ENCODE results near the gene CYSRT1. TPM values are rescaled to one million over a fixed set of nuclear protein-coding genes. Genes with fewer than 3 reads are reported as not detected.
"Not testable (repeated sequence)": the region's sequence is repeated elsewhere in the genome, so short reads cannot be mapped to it uniquely, and the experiment has no call there.

CYSRT1 gene
- total RNA-seq, 1 donor from 2014 or later = 0.68 TPM

- DNase-seq; H3K4me3 Mint-ChIP-seq; intact Hi-C loops (cut with micrococcal nuclease); H3K27me3 Mint-ChIP-seq; H3K27ac Mint-ChIP-seq; H3K4me1 Mint-ChIP-seq; H3K9me3 Mint-ChIP-seq: not testable (repeated sequence)
- H3K36me3 Mint-ChIP-seq (ENCODE audit: low read depth) = peaks cover 28% of the 10 kb centered on the region
Measured at GRCh38 chr9:137262173-137262908, 37.4 kb downstream of the CYSRT1 start.

DNA sequence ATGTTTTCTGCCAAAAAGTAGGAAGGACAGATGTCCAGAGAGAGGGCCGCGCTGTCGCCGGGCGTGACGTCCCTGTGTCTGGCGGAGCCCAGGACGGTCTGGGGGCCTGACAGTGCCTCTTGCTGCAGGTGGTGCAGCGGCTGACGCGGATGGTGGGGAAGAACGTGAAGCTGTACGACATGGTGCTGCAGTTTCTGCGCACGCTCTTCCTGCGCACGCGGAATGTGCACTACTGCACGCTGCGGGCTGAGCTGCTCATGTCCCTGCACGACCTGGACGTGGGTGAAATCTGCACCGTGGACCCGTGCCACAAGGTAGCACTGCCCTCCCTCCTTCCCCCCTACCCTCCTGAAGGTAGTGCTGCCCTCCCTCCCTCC, 37.9 kb downstream of the CYSRT1 start:
- H3K27me3 Mint-ChIP-seq = no peaks in the 10 kb centered on the region
- H3K4me1 Mint-ChIP-seq = no peaks in the 10 kb centered on the region
- H3K27ac Mint-ChIP-seq = no peak overlapping the region
- H3K9me3 Mint-ChIP-seq = no peaks in the 10 kb centered on the region
- no peak for DNase-seq
- peaks cover 34% of the 10 kb centered on the region for H3K36me3 Mint-ChIP-seq (ENCODE audit: low read depth)
- no peak overlapping the region for H3K4me3 Mint-ChIP-seq
- intact Hi-C loops (cut with micrococcal nuclease) = no loop called here

- H3K4me3 Mint-ChIP-seq = no peak overlapping the region
- intact Hi-C loops (cut with micrococcal nuclease) = no loop called here
- H3K36me3 Mint-ChIP-seq (ENCODE audit: low read depth) = peaks cover 37% of the 10 kb centered on the region
- H3K9me3 Mint-ChIP-seq = no peaks in the 10 kb centered on the region
- no peaks in the 10 kb centered on the region for H3K4me1 Mint-ChIP-seq
- DNase-seq = no peak
- H3K27ac Mint-ChIP-seq = no peak overlapping the region
- no peaks in the 10 kb centered on the region for H3K27me3 Mint-ChIP-seq
Measured at GRCh38 chr9:137263506-137263905, 38.5 kb downstream of the CYSRT1 start.

DNA sequence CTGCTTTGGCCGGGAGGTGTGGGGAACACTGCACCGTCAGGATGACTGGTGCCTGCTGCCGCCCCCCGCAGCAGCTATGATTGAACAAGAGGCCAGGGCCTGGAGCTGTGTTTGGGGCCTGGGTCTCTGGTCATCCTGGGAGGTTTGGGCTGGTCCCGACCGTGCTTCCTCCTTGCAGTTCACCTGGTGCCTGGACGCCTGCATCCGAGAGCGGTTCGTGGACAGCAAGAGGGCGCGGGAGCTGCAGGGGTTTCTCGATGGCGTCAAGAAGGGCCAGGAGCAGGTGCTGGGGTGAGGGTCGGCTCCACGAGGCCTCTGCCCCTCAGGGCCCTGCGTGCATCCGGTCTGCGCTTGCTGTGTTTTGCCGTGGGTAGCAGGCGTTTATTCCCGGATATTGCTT, 39.1 kb downstream of the CYSRT1 start:
- DNase-seq = no peak
- Mint-ChIP-seq H3K36me3 (ENCODE audit: low read depth) (peaks cover 36% of the 10 kb centered on the region), H3K27ac (no peak overlapping the region), H3K9me3 (no peaks in the 10 kb centered on the region), H3K27me3 (no peaks in the 10 kb centered on the region), H3K4me3 (no peak overlapping the region), H3K4me1 (no peaks in the 10 kb centered on the region)
- intact Hi-C loops (cut with micrococcal nuclease) = no loop called here

DNA sequence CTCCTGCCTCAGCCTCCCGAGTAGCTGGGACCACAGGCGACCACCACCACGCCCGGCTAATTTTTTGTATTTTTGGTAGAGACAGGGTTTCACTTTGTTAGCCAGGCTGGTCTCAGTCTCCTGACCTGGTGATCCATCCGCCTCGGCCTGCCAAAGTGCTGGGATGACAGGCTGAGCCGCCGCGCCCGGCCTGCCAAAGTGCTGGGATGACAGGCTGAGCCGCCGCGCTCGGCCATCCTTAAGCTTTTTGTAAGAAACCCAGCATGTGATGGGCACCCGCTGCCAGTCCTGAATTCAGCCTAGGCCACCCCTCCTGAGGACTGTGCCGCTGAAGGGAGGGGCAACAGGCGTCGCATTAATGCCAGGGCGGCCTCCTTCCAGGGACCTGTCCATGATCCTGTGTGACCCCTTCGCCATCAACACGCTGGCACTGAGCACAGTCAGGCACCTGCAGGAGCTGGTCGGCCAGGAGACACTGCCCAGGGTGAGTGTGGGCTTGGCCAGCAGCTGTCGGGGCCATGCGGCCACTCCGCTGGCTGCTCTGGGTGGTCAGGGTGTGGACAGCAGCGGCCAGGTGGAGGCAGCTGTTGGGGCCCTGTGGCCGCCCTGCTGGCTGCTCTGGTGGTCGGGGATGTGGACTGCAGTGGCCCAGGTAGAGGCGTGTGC, 40.7 kb downstream of the CYSRT1 start:
- Mint-ChIP-seq H3K36me3 (ENCODE audit: low read depth) (peaks cover 34% of the 10 kb centered on the region), H3K4me1 (no peaks in the 10 kb centered on the region), H3K27ac (no peak overlapping the region), H3K4me3 (no peak overlapping the region), H3K9me3 (no peaks in the 10 kb centered on the region), H3K27me3 (no peaks in the 10 kb centered on the region)
- intact Hi-C loops (cut with micrococcal nuclease) = no loop called here
- no peak for DNase-seq

DNA sequence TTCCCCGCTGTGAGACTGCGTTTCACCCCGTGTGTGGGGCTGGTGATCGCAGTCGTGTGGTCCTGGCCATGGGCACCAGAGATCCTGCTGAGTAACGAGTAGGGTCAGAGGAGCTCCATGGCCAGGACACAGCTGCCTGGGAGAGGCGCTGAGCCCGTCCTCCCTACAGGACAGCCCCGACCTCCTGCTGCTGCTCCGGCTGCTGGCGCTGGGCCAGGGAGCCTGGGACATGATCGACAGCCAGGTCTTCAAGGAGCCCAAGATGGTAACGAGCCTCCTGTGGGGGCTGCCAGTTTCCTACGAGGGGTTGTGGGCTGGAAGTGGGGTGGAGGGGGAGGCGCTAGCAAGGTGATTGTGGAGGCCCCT, 41.2 kb downstream of the CYSRT1 start:
- no peaks in the 10 kb centered on the region for H3K27me3 Mint-ChIP-seq
- H3K9me3 Mint-ChIP-seq = no peaks in the 10 kb centered on the region
- H3K27ac Mint-ChIP-seq = no peak overlapping the region
- H3K4me1 Mint-ChIP-seq = no peaks in the 10 kb centered on the region
- DNase-seq = no peak
- intact Hi-C loops (cut with micrococcal nuclease) = no loop called here
- H3K36me3 Mint-ChIP-seq (ENCODE audit: low read depth) = peaks cover 36% of the 10 kb centered on the region
- no peak overlapping the region for H3K4me3 Mint-ChIP-seq

DNA sequence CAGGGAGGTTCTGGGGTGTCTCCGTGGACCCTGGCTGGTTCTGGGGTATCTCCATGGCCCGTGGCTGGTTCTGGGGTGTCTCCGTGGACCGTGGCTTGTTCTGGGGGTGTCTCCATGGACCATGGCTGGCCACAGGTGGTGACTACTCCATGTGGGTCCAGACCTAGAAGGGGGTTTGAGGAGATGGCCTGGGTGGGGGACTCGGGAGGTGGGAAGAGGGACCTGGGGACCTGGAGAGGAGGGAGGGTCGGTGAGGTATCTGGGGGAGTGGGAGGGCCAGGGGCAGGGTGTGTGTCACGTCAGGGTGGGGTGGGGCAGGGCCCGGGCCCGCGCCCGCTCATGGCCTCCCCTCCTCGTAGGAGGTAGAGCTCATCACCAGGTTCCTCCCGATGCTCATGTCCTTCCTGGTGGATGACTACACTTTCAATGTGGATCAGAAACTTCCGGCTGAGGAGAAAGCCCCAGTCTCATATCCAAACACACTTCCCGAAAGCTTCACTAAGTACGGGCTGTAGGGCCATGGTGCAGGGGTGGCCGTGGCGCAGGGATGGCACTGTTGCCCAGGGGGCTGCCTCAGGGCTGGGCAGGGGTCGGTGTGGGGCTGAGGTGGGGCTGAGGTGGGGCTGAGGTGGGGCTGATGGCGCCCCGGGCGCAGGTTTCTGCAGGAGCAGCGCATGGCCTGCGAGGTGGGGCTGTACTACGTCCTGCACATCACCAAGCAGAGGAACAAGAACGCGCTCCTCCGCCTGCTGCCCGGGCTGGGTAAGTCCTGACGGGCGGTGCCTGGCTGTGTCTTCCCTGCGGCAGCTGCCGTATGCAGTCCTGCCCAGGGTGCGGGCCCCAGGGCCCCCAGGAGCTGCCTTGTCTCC, 41.8 kb downstream of the CYSRT1 start:
- H3K27ac Mint-ChIP-seq = no peak overlapping the region
- peaks cover 4% of the 10 kb centered on the region for H3K4me1 Mint-ChIP-seq
- H3K27me3 Mint-ChIP-seq = no peaks in the 10 kb centered on the region
- H3K36me3 Mint-ChIP-seq (ENCODE audit: low read depth) = peaks cover 36% of the 10 kb centered on the region
- DNase-seq = no peak
- H3K9me3 Mint-ChIP-seq = no peaks in the 10 kb centered on the region
- intact Hi-C loops (cut with micrococcal nuclease) = no loop called here
- no peak overlapping the region for H3K4me3 Mint-ChIP-seq

DNA sequence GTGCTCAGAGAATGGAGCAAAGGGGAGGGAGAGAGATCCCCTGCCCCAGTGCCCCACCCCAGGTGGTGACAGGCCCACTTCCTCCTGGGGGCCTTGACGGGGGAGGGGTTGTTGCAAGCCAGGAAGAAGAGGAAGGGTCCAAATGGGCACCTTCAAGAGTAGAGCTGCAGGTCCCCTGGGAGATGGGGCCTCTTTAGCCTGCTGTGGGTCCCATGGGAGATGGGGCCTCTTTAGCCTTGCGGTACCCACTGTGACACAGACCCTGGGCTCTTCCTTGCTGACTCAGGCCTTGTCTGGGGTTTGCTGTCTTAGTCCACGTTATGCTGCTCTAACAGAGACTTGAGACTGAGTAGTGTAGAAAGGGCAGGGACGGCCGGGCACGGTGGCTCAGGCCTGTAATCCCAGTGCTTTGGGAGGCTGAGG, 43.0 kb downstream of the CYSRT1 start:
- intact Hi-C loops (cut with micrococcal nuclease) = no loop called here
- Mint-ChIP-seq H3K36me3 (ENCODE audit: low read depth) (peaks cover 35% of the 10 kb centered on the region), H3K9me3 (no peaks in the 10 kb centered on the region), H3K4me3 (no peak overlapping the region), H3K27me3 (no peaks in the 10 kb centered on the region), H3K27ac (no peak overlapping the region), H3K4me1 (peaks cover 4% of the 10 kb centered on the region)
- no peak for DNase-seq

- peaks cover 4% of the 10 kb centered on the region for H3K4me1 Mint-ChIP-seq
- H3K27me3 Mint-ChIP-seq = no peaks in the 10 kb centered on the region
- no peaks in the 10 kb centered on the region for H3K9me3 Mint-ChIP-seq
- intact Hi-C loops (cut with micrococcal nuclease) = no loop called here
- H3K27ac Mint-ChIP-seq = peak overlapping the region; percentile 4
- H3K36me3 Mint-ChIP-seq (ENCODE audit: low read depth) = peaks cover 35% of the 10 kb centered on the region
- DNase-seq = no peak
- no peak overlapping the region for H3K4me3 Mint-ChIP-seq
Measured at GRCh38 chr9:137268538-137269201, 43.7 kb downstream of the CYSRT1 start.

- DNase-seq = no peak
- H3K4me3 Mint-ChIP-seq = no peak overlapping the region
- intact Hi-C loops (cut with micrococcal nuclease) = no loop called here
- no peaks in the 10 kb centered on the region for H3K9me3 Mint-ChIP-seq
- H3K36me3 Mint-ChIP-seq (ENCODE audit: low read depth) = peaks cover 31% of the 10 kb centered on the region
- peaks cover 4% of the 10 kb centered on the region for H3K4me1 Mint-ChIP-seq
- H3K27ac Mint-ChIP-seq = no peak overlapping the region
- H3K27me3 Mint-ChIP-seq = no peaks in the 10 kb centered on the region
Measured at GRCh38 chr9:137269231-137269772, 44.3 kb downstream of the CYSRT1 start.

GRCh38 chr9:137270929-137271695, 46.1 kb downstream of the CYSRT1 start:
- peaks cover 26% of the 10 kb centered on the region for H3K36me3 Mint-ChIP-seq (ENCODE audit: low read depth)
- intact Hi-C loops (cut with micrococcal nuclease) = no loop called here
- no peaks in the 10 kb centered on the region for H3K9me3 Mint-ChIP-seq
- no peak overlapping the region for H3K4me3 Mint-ChIP-seq
- H3K4me1 Mint-ChIP-seq = peaks cover 9% of the 10 kb centered on the region
- H3K27ac Mint-ChIP-seq = peak overlapping the region; percentile 51
- DNase-seq = peak; percentile 74
- H3K27me3 Mint-ChIP-seq = no peaks in the 10 kb centered on the region

GRCh38 chr9:137271696-137272076, 46.7 kb downstream of the CYSRT1 start:
- H3K4me3 Mint-ChIP-seq = no peak overlapping the region
- no peak for DNase-seq
- intact Hi-C loops (cut with micrococcal nuclease) = no loop called here
- no peaks in the 10 kb centered on the region for H3K9me3 Mint-ChIP-seq
- H3K27me3 Mint-ChIP-seq = no peaks in the 10 kb centered on the region
- H3K27ac Mint-ChIP-seq = no peak overlapping the region
- H3K4me1 Mint-ChIP-seq = peaks cover 9% of the 10 kb centered on the region
- peaks cover 26% of the 10 kb centered on the region for H3K36me3 Mint-ChIP-seq (ENCODE audit: low read depth)

All from activated CD4-positive, alpha-beta T cell treated with anti-CD3 and anti-CD28 coated beads, Interleukin-2, amount 10 ng/mL, durations not matched to agents 24 days and 14 days (primary cell).